Epidermal melanocyte (primary cell): ENCODE results near the gene S1PR3.

Source experiments
- DNase-seq: peaks from one replicate; pipeline ENCODE4 v3.0.0; 2011; ENCODE audit warnings: low spot score; ENCODE audit not compliant: insufficient read length

S1PR3 gene

DNA sequence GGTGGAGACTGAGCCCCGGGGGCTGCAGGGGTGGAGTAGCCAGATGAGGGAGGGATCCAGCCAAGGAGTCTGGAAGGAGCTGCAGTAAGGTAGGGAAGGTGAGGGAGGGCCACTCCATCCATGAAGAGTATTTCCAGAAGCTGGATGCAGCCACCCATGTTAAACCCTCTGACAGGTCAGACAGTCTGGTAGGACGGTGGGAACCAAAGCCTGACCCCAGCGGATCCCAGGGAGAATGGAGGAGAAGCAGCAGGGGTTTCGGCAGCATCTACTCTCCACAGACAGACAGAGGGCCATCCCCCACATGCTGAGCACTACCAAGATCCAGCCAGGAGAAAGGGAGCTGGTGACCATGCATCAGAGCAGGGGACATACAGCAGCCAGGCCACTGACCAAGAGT, 22.5 kb upstream of the S1PR3 start:
- DNase-seq = no peak

DNA sequence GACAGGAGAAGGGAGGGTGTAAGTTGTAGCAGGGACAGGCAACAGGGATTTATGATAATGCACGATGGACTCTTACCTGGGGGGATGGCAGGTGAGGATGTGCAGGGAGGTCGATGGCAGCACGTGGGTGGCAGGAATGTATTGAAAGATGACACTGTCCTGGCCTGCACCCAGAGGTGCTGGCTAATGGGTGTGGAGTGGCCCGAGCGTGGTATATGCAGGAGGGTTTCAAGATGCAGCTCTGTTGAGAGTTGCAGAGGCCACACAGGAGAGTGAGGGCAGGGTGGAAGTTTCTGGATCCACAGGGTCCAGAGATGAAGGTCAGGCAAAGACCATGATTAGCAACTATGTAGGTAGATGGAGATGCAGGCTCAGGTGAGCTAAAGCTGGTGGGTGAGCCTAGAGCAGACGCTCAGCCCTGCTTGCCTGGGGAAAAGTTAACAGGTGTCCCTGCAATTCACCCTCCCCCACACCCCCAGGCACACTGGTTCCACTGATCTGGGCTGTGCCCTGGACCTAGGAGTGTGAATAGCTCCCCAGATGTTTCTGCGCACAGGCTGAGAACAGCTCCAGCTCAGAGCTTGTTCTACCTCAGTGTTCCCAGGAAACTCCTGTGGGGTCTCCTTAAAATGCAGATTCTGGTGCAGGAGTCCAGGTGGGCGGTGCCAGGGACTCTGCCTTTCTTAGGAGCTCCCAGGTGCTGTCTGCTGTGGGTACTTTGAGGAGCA, 21.5 kb upstream of the S1PR3 start:
- DNase-seq = no peak

DNA sequence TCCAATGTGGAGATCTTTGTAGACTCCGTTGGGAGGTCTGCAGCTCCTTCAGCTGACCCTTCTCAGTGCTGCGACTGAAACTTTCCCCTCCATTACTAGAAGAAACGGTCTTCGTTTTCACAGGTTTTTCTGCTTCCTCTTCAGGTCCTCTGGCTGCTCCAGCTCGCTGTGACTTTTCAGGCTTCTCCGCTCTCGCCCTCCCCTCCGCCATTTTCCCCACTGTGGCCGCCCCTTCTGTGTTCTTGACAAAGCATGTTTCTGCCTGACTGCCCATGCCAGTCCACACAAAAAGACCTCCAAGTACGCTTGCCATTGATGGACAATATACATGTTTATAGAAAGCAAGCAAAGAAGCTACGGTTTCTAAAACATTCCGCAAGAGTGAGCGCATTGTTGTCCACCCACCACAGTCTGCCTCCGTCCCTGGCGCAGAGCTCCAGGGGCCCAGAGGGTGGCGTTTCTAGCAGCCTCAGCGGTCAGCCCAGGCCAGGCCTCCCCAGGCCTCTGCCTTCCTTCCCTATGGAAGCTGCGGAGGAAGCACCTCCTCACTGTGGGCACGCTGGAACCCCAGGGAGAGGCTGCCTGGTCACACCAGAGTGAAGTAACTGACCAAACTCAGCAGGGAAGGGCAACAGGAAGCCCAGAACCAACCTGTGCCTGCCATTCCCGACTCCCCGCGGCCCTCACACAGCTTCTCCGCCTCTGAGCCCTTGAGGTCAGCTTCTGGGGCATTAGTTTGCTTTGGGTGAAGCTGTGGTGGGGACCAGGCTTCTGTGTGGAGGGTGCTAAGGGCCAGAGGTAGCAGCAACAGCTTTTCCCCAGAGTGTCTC, 19.9 kb upstream of the S1PR3 start:
- DNase-seq = no peak

DNA sequence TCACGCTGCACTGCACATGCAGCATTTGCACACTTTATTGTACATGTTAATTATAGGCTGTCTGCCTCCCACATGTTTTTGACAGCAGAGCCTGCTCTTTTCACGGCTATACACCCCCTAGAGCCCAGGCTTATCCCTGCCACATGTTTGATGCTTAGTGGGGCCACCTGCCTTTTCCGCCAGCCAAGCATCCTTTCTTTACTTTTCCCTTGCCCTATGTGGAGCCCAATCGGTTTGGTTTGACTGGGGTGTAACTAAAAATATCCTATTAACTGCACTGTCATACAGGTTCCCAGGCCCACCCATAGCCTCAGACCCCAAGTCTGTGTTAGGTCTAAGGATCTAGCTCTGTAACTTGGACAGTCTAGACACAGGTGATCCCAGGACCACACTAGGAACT, 18.9 kb upstream of the S1PR3 start:
- DNase-seq = no peak

DNA sequence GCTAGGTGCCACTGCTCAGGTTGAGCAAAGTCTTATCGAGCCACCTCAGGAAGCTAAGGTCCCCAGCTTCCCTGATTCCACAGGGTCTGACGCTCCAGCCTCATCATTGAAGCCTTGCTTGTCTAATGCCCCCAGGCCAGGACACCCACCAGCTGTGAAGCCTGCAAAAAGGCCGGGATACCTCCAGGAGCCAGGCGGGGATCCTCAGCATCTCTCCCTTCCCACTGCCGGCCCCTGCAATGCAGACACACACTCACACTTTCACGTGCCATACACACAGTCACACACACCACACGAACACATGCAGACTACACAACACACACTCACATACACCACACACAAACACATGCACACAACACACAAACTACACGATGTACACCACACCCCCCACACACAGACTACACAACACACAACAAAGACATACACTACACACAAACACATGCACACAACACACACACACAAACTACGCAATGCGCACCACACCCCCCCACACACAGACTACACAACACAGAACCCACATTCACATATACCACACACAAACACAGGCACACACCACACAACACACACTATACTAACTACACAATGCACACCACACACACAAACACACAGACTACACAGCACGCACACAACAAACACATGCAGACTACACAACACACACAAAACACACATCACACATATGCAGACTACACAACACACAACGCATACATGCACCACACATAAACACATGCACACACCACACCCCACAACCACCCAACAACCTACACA, 17.8 kb upstream of the S1PR3 start:
- no peak for DNase-seq

DNA sequence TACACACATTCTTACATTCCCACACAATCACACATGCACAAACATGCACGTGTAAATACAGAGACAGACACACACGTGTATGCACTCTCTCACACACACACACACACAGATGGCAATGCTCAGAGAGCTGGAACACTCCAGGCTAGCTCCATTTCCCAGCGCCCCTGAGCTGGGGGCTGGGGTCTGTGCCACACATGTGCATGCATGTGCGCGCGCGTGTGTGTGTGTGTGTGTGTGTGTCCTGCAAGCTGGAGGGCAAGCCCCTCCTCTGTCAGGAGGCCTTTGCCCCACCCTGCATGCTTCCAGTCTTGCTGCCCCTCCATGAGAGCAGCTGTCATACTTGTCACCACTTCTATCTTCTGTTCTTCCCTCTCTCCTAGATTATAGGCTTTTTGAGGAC, 16.6 kb upstream of the S1PR3 start:
- no peak for DNase-seq

DNA sequence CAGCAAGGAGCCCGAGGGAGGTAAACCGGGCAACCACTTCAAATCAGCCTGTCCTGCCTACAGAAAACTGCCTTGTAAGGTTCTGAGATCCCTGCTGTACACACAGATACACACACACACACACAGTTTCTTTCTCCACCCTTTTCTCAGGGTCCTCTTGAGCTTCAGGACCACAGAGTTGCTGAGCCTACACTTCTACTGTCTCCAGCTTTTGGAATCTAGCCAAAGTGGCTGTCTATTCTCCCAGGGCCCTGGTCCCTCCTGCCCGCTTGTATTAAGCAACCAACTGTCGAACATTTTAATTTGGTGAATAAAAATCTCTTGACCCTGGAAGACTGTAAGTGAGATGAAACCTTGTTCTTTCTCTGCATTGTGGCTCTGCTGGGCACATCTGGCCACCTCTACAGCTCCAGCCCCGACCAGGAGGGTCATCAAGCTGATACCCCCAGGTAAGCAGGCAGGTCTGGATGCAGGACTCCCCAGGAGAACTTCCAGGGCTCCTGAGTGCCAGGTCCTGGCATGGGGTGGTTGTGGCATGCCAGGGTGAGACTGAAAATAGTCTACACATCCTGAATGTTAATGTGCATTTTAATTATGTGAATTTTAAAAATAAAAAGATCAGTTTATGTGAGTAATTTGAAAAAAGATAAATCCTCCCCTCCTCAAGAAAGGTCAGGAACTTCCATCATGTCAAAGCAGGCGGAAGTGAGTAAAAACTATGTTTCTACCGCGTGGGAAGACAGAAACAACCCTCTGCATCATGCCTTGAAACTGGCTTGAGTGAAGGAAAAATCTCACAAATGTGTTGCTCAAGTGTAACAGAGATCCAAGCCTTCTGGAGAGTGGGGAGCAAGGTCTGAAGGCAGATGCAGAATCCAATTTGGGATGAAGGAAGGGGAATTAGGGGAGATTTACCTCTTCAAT, 15.0 kb upstream of the S1PR3 start:
- DNase-seq = no peak

DNA sequence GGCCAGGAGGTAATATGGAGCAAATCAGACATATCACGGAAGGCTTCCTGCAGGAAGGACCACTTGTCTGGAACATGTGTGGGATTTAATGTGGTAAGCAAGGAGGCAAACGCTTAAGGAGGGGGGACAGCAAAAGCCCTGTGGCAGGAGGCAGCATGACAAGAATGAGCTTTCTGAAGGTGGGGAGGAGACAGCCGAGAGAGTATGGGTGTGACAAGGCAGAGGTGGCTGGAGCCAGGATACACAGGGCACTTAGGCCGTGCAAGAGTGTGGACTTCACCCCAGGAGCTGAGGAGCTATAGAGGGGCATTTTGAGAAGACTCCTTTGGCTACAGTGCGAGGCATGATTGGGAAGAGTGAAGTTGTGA, 14.4 kb upstream of the S1PR3 start:
- DNase-seq = no peak

DNA sequence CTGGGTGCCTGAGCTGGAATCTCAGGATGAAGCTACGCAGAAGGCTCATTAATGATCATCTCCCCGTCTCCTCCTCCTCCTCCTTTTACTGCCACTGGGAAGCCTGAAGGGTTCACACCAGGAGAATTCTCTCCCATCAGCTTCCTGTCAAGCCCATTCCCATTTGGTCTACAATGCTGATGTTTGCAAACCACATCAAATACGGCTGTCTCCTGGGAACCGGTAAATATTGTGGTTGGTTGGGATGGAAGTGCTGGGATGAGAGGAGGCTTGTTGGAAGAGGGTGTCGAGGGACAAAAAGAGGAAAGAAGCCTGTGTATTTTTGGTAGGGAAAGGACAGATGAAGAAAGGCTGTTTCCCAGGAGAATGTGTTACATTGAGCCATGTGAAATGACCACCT, 13.2 kb upstream of the S1PR3 start:
- no peak for DNase-seq

DNA sequence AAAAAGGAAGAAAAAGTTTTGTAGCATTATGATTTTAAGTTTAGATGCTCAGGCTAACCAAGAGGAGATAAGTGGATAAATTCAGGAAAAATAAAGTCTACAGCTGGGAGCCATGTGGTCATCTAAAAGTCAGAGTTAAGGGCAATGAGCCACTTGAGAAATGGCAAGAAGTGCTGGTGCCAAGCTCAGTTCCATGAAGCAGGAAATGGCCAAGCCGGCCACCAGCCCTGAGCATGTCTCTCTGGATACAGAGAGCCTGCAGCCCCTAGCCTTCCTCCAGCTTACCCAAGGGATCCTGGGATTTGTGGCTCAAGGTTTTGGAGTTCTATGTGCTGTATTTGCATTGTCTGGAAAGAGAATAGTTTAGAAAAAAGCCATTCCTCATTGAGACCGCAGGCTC, 12.2 kb upstream of the S1PR3 start:
- no peak for DNase-seq

DNA sequence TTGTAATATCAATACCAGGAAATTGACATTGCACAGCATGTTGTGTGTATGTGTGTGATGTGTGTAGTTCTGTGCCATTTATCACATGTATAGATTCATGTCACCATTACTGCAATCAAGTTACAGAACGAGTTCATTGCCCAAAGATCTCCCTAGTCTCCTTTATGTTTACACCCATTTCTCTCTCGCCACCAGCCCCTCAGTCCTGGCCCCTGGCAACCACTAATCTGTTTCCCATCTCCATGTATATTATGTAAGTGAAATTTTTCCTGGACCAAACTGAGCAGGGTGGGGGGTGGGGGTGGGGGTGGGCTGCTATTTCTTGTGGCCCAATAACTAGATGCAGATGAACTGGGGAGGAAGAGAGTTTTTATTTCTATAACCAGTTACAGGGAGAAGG, 11.5 kb upstream of the S1PR3 start:
- DNase-seq = no peak

DNA sequence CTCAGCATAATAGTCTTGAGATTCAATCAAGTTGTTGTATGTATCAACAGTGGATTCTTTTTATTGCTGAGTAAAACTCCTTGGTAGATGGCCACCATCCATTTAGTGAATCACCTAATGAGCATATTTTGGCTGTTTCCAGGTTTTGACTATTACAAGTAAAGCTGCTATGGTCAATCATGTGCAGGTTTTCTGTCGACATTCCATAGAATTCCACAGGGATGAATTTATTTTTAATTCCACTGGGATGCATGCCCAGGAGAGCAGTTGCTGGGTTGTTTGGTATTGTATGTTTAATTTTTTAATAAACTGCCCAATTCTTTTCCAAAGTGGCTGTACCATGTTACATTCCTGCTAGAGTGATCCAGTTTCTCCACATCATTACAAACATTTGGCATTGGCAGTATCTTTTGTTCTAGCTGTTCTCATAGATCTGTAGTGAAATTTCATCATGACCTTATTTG, 10.5 kb upstream of the S1PR3 start:
- DNase-seq = no peak

DNA sequence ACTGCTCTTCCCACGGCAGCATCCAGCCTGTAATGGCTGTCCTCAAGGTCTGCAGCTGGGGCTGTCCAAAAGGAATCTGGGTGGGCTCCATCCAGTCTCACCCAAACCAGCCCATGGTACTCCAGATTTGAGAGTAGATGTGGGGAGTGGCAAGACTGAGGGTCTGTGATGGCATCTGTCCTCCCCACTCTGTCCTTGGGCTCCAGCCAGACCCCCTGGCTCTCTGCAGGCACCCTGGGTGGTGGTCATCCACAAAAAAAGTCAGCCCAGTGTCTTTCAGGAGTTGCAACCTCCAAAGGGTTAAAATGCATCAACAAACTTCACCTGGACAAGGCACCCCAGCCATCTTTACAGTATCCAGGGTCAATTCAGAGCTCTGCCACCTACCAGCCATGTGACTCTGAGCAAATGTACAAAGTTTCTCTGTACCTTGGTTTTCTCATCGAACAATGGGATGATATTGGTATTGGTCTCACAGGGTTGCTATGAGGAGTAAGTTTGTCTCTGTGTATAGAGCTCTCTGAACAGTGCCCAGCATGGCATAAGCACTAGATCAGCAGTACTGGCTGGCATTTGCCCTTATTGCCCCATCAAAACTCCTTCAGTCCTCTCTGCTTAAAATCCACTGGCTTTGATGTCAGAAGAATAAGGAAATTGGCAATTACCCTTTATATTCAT, 7.3 kb upstream of the S1PR3 start:
- DNase-seq = no peak

DNA sequence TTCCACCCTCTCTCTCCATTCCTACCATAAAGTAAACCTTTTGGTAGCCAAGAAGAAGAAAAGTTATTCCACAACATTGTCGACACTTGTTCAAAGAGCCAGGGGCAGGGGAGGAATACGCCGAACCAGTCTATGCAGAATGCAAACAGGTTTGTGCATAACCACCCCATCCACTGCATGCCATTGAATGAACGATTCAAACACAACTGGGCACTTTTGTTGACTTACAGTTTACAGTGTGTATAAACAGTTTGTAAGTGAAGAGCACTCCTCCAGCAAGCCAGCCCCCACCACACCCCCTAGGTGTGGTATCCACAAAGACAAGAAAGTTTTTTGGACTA, 6.8 kb upstream of the S1PR3 start:
- DNase-seq = no peak

DNA sequence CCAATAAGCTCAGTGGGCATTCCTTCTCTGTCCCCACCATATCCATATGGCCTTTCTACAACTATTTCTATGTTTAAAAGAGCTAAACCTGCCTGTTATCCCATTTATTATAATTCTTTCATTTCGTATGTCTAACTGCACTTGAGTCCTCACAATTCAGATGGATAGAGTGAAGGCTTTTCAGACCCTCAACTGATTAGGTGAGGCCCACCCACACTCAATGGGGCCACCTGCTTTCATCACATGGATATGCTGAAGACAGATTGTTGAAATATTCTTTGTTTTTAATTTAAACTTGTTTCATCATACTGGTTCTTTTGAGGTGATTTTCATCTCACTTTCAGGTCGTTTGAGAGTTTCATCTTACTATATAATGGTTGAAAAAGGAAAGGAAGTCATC, 5.7 kb upstream of the S1PR3 start:
- no peak for DNase-seq

DNA sequence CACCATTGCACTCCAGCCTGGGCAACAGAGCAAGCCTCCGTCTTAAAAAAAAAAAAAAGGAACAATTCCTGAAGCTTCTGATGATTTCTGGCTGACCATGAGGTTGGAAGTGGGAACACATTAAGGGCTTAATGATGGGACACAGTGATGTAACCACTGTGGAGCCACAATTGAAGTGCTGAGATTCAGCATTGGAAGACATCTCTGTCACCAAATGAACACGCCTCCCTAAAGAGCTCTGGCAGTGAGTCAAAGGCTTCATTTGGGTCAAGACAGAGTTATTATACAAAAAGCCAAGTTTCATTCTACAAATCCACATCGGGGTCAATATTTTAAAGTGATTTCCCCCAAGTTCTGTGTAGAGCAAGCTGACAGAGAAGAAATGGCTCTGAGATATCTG, 4.5 kb upstream of the S1PR3 start:
- no peak for DNase-seq

DNA sequence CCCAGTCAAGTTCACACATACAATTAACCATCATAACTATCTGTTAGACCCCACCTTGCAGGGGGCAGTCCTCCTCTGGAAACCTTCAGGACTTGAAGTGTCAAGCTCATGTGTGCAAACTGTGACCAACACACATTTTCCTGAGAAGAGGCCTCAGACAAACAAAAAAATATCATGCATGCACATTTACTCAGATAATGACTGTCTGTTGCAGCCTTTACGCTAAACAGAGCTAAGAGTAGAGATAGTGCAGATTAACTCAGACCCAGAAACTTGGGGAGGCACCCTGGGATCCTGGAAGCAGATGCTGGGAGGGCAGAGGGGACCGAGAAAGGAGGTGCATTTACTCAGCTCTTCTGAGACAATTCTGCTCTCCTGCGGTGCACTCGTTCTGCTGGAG, 3.6 kb upstream of the S1PR3 start:
- no peak for DNase-seq

DNA sequence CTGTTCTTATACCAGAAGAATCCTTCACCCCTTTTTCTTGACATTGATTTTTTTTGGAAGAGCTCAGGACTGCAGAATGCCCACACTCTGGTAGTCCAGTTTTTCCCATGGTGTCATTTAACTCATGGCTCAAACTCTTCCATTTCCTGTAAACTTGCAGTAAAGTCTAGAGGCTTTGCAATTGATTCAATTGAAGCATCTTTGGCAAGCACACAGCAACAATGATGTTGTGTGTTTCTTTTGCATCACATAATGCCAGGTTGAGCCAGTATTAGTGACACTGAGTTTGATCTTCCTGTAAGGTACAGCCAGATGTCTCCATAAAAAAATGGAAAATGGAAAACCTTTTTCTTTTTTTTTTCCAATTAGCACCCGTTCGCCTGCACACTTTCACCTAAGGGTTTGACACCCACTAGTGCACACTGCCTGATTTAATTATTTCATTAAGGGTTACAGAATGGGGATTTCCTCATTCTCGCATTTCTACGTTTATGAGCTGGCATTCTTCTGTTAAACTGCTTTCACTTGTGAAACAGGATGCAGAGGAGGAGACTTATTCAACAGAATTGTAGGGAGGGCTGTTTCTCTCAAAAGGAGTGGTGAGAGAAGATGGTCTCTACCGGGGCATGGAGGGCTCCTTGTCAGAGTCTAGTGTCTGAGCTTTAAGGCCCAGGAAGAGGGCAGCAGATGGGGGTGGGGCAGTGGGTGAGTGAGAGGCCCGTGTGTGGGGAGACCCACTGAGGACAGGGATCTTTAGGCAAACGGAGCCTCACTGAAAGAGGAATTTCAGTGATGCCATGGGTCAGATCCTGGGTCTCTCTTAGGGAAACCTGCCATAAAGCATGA, 2.2 kb upstream of the S1PR3 start:
- DNase-seq = no peak

DNA sequence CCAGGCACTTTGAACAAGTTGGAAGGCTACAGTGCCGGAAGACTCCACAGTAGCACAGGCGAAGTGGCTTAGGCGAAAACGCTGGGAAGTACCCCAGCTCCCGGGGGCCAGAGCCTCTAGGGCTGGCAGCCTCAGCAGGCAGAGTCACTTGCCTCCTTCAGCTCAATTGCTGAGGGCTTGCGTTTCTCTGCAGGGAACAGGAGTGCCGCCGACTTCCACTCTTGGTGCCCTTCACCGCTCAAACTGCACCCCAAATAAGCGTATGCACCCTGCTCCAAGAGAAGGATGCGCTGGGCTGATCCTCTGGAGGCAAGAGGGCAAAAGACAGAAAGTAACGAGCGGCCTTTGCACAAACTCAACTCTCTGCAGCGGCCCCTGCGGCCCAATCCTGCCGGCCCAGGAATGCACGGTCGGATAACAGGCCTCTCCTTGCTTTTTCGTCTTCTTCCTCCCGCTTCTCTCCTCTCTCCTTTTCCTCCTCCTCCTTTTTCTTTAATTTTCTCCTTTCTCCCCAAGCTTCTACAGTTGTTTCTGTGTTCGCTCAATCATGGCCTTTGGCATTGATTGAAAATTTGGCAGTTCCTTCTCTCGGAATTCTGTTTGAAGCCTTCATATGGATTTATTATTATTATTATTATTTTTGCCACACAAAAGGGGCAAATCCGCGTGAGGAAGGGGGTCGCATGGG, 1.1 kb upstream of the S1PR3 start:
- DNase-seq = no peak
